Activated naive CD4-positive, alpha-beta T cell treated with anti-CD3 and anti-CD28 coated beads, Interleukin-2, amount 50 U/mL, for 72 hours (primary cell): ENCODE results near the gene CCDC134. TPM values are rescaled to one million over a fixed set of nuclear protein-coding genes. Genes with fewer than 3 reads are reported as not detected.
A peak's percentile ranks its signal among the peaks of the same experiment; 100 is the strongest.

ENCODE experiments used
- ATAC-seq, 2 donors: fragments of 150-1000 bp; cut with Tn5 transposase; 2 replicates each; pipeline ENCODE4 v1.10.0; 2021; ENCODE audit warnings: mild to moderate bottlenecking in 2 of 2, moderate library complexity in 2 of 2
- DNase-seq, 2 donors: peaks; one replicate each; pipeline ENCODE4 v3.0.0; 2021 to 2022; ENCODE audit warnings: low spot score in 2 of 2
- H3K27ac Mint-ChIP-seq, 2 donors: one replicate each; pipeline ENCODE4 v1.8.0; 2022; ENCODE audit warnings: mild to moderate bottlenecking in 2 of 2, mixed read lengths in 2 of 2
- H3K36me3 Mint-ChIP-seq, 2 donors: one replicate each; pipeline ENCODE4 v1.8.0; 2022; ENCODE audit warnings: mixed read lengths in 2 of 2
- H3K9me3 Mint-ChIP-seq, 2 donors: one replicate each; pipeline ENCODE4 v1.8.0; 2022; ENCODE audit warnings: mixed read lengths in 2 of 2
- total RNA-seq, 2 donors: library from RNA; stranded (reverse); gene quantifications; one replicate each; pipeline ENCODE4 v1.2.3, GENCODE V29; 2022

CCDC134 gene
- total RNA-seq, 2 donors from 2014 or later, result 16.7 to 31.7 TPM

GRCh38 chr22:41779929-41780505 is 20.5 kb upstream of the CCDC134 start:
- Mint-ChIP-seq H3K27ac (peak overlapping the region; percentile 82 to 92), H3K9me3 (no peaks in the 10 kb centered on the region), H3K36me3 (peaks cover 0 to 6% of the 10 kb centered on the region in 2 donors)
- DNase-seq (no peak), ATAC-seq (peak in 1 of 2 donors; percentile 7)

- DNase-seq, result peak; percentile 84 to 93
- peak overlapping the region; percentile 82 to 92 for H3K27ac Mint-ChIP-seq
- H3K9me3 Mint-ChIP-seq, result no peaks in the 10 kb centered on the region
- H3K36me3 Mint-ChIP-seq, result peaks cover 0 to 6% of the 10 kb centered on the region in 2 donors
- ATAC-seq, result peak; percentile 97 to 99
These were observed 19.6 kb upstream of the CCDC134 start for GRCh38 chr22:41780746-41781505.

- DNase-seq (no peak), ATAC-seq (peak; percentile 1 to 17)
- Mint-ChIP-seq H3K27ac (peak overlapping the region; percentile 82 to 92), H3K9me3 (no peaks in the 10 kb centered on the region), H3K36me3 (peaks cover 0 to 6% of the 10 kb centered on the region in 2 donors)
These were observed 19.0 kb upstream of the CCDC134 start for GRCh38 chr22:41781507-41781906.

GRCh38 chr22:41782316-41782715 is 18.2 kb upstream of the CCDC134 start:
- DNase-seq (no peak), ATAC-seq (peak in 1 of 2 donors; percentile 37)
- peak overlapping the region; percentile 82 to 92 for H3K27ac Mint-ChIP-seq
- peaks cover 0 to 6% of the 10 kb centered on the region in 2 donors for H3K36me3 Mint-ChIP-seq
- no peaks in the 10 kb centered on the region for H3K9me3 Mint-ChIP-seq

GRCh38 chr22:41782751-41783150 is 17.7 kb upstream of the CCDC134 start:
- H3K36me3 Mint-ChIP-seq, result peaks cover 0 to 6% of the 10 kb centered on the region in 2 donors
- H3K27ac Mint-ChIP-seq, result peak overlapping the region; percentile 34 to 92
- no peak for ATAC-seq

GRCh38 chr22:41787331-41787730 is 13.1 kb upstream of the CCDC134 start:
- H3K27ac Mint-ChIP-seq, result no peak overlapping the region
- DNase-seq, result no peak
- no peak for ATAC-seq
- H3K36me3 Mint-ChIP-seq, result peaks cover 0 to 5% of the 10 kb centered on the region in 2 donors
- no peaks in the 10 kb centered on the region for H3K9me3 Mint-ChIP-seq

More at GRCh38 chr22:41782751-41783150, 17.7 kb upstream of the CCDC134 start:
- H3K9me3 Mint-ChIP-seq, result no peaks in the 10 kb centered on the region
- no peak for DNase-seq

GRCh38 chr22:41793871-41794270 is 6.6 kb upstream of the CCDC134 start:
- no peak for ATAC-seq

GRCh38 chr22:41798736-41799135 is 1.7 kb upstream of the CCDC134 start:
- ATAC-seq (no peak), DNase-seq (no peak)
- H3K36me3 Mint-ChIP-seq, result peaks cover 10 to 21% of the 10 kb centered on the region in 2 donors
- H3K9me3 Mint-ChIP-seq, result no peaks in the 10 kb centered on the region
- peak overlapping the region in 1 of 2 donors; percentile 93 for H3K27ac Mint-ChIP-seq

More at GRCh38 chr22:41793871-41794270, 6.6 kb upstream of the CCDC134 start:
- no peak for DNase-seq
- peaks cover 0 to 11% of the 10 kb centered on the region in 2 donors for H3K36me3 Mint-ChIP-seq
- no peak overlapping the region for H3K27ac Mint-ChIP-seq
- no peaks in the 10 kb centered on the region for H3K9me3 Mint-ChIP-seq

- peak; percentile 21 to 31 for ATAC-seq
- H3K36me3 Mint-ChIP-seq, result peaks cover 12 to 21% of the 10 kb centered on the region in 2 donors
- H3K27ac Mint-ChIP-seq, result peak overlapping the region; percentile 93 to 95
- no peaks in the 10 kb centered on the region for H3K9me3 Mint-ChIP-seq
- DNase-seq, result peak; percentile 33 to 66
These were observed 762 bp upstream of the CCDC134 start for GRCh38 chr22:41799486-41800347.

- DNase-seq (no peak), ATAC-seq (no peak)
- H3K27ac Mint-ChIP-seq, result peak overlapping the region; percentile 93 to 95
- peaks cover 12 to 21% of the 10 kb centered on the region in 2 donors for H3K36me3 Mint-ChIP-seq
- no peaks in the 10 kb centered on the region for H3K9me3 Mint-ChIP-seq
These were observed 804 bp downstream of the CCDC134 start for GRCh38 chr22:41801147-41801819.

- Mint-ChIP-seq H3K9me3 (no peaks in the 10 kb centered on the region), H3K27ac (peak overlapping the region in 1 of 2 donors; percentile 93), H3K36me3 (peaks cover 12 to 21% of the 10 kb centered on the region in 2 donors)
- ATAC-seq (no peak), DNase-seq (no peak)
These were observed 1.4 kb downstream of the CCDC134 start for GRCh38 chr22:41801886-41802285.

GRCh38 chr22:41805639-41806038 is 5.2 kb downstream of the CCDC134 start:
- Mint-ChIP-seq H3K27ac (no peak overlapping the region), H3K9me3 (no peaks in the 10 kb centered on the region), H3K36me3 (peaks cover 12 to 15% of the 10 kb centered on the region in 2 donors)
- no peak for DNase-seq
- no peak for ATAC-seq

- H3K9me3 Mint-ChIP-seq, result no peaks in the 10 kb centered on the region
- H3K36me3 Mint-ChIP-seq, result peaks cover 0 to 6% of the 10 kb centered on the region in 2 donors
- H3K27ac Mint-ChIP-seq, result no peak overlapping the region
- DNase-seq (no peak), ATAC-seq (no peak)
These were observed 7.9 kb downstream of the CCDC134 start for GRCh38 chr22:41808400-41808799.

- Mint-ChIP-seq H3K9me3 (no peaks in the 10 kb centered on the region), H3K36me3 (no peaks in the 10 kb centered on the region), H3K27ac (peak overlapping the region in 1 of 2 donors; percentile 61)
- ATAC-seq (no peak), DNase-seq (no peak)
These were observed 9.5 kb downstream of the CCDC134 start for GRCh38 chr22:41810022-41810421.

- ATAC-seq, result no peak
- peak overlapping the region in 1 of 2 donors; percentile 4 for H3K27ac Mint-ChIP-seq
- no peaks in the 10 kb centered on the region for H3K36me3 Mint-ChIP-seq
- no peaks in the 10 kb centered on the region for H3K9me3 Mint-ChIP-seq
- no peak for DNase-seq
These were observed 12.5 kb downstream of the CCDC134 start for GRCh38 chr22:41812805-41813545.
